Endothelial cell (in vitro differentiated cells): Measurements from ENCODE around the gene DPYD. TPM values are rescaled to one million over a fixed set of nuclear protein-coding genes. Genes with fewer than 3 reads are reported as not detected.

Source experiments
- DNase-seq: peaks from one replicate; pipeline ENCODE4 v3.0.0; 2021; ENCODE audit warnings: low spot score
- H3K27ac Mint-ChIP-seq: one replicate; pipeline ENCODE4 v1.8.0; 2021; ENCODE audit warnings: mixed read lengths, inconsistent platforms; ENCODE audit not compliant: unreplicated experiment
- H3K27me3 Mint-ChIP-seq: one replicate; pipeline ENCODE4 v1.8.0; 2021; ENCODE audit warnings: mild to moderate bottlenecking, moderate library complexity, mixed read lengths, inconsistent platforms; ENCODE audit not compliant: unreplicated experiment
- H3K36me3 Mint-ChIP-seq: one replicate; pipeline ENCODE4 v1.8.0; 2021; ENCODE audit warnings: mild to moderate bottlenecking, low read depth, mixed read lengths, inconsistent platforms; ENCODE audit not compliant: unreplicated experiment
- H3K4me1 Mint-ChIP-seq: one replicate; pipeline ENCODE4 v1.8.0; 2021; ENCODE audit warnings: mild to moderate bottlenecking, mixed read lengths, inconsistent platforms; ENCODE audit not compliant: unreplicated experiment
- H3K4me3 Mint-ChIP-seq: one replicate; pipeline ENCODE4 v1.8.0; 2021; ENCODE audit warnings: mild to moderate bottlenecking, mixed read lengths, inconsistent platforms; ENCODE audit not compliant: unreplicated experiment
- H3K9me3 Mint-ChIP-seq: one replicate; pipeline ENCODE4 v1.8.0; 2021; ENCODE audit warnings: mixed read lengths, inconsistent platforms; ENCODE audit not compliant: unreplicated experiment
- CTCF ChIP-seq: fragments of 200-600 bp; sonication (generic); IDR thresholded peaks from one replicate; pipeline ENCODE4 v1.5.0; 2021; ENCODE audit warnings: antibody characterized with exemption; ENCODE audit not compliant: unreplicated experiment
- total RNA-seq: library from RNA; stranded (reverse); fragmentation: NEBNext Ultra II Directional; extraction: Animal tissue kit (Norgen Biotek cat#: 25700); gene quantifications from one replicate; pipeline ENCODE4 v1.2.1, GENCODE V29; 2021; ENCODE audit not compliant: unreplicated experiment

DPYD gene
- total RNA-seq, 1 donor from 2014 or later = 3.4 TPM

- no peak for TF ChIP-seq CTCF
- Mint-ChIP-seq H3K27ac (no peak overlapping the region), H3K9me3 (no peaks in the 10 kb centered on the region)
Measured at GRCh38 chr1:97603776-97604175, 317.1 kb downstream of the DPYD start.

GRCh38 chr1:97603218-97603617 lies 317.6 kb downstream of the DPYD start:
- Mint-ChIP-seq H3K4me3 (no peak overlapping the region), H3K9me3 (no peaks in the 10 kb centered on the region), H3K27ac (no peak overlapping the region), H3K4me1 (peaks cover 10% of the 10 kb centered on the region), H3K36me3 (no peaks in the 10 kb centered on the region), H3K27me3 (no peaks in the 10 kb centered on the region)
- DNase-seq = no peak
- no peak for TF ChIP-seq CTCF

More at GRCh38 chr1:97603776-97604175, 317.1 kb downstream of the DPYD start:
- no peaks in the 10 kb centered on the region for H3K27me3 Mint-ChIP-seq
- no peaks in the 10 kb centered on the region for H3K36me3 Mint-ChIP-seq
- no peak for DNase-seq
- peaks cover 10% of the 10 kb centered on the region for H3K4me1 Mint-ChIP-seq
- H3K4me3 Mint-ChIP-seq = no peak overlapping the region

DNA sequence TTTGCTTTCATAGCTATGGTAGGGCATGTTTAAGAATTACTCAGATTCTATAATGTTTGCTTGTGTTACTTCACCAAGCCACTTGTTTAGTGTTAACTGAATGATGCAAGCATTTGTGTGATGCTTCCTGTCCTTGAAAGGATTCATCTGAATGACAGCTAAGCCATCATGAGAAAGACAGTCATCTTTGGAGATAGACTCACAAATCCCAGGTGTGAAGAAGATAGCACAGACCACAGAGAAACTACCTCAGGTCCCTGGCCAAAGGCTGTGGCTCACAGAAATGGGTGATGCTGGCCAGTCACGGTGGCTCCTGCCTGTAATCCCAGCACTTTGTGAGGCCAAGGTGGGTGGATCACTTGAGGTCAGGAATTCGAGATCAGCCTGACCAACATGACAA lies 321.4 kb downstream of the DPYD start:
- Mint-ChIP-seq H3K4me1 (peaks cover 2% of the 10 kb centered on the region), H3K27me3 (no peaks in the 10 kb centered on the region), H3K27ac (no peak overlapping the region), H3K9me3 (no peaks in the 10 kb centered on the region), H3K36me3 (no peaks in the 10 kb centered on the region), H3K4me3 (no peak overlapping the region)
- DNase-seq = no peak
- TF ChIP-seq CTCF = no peak

DNA sequence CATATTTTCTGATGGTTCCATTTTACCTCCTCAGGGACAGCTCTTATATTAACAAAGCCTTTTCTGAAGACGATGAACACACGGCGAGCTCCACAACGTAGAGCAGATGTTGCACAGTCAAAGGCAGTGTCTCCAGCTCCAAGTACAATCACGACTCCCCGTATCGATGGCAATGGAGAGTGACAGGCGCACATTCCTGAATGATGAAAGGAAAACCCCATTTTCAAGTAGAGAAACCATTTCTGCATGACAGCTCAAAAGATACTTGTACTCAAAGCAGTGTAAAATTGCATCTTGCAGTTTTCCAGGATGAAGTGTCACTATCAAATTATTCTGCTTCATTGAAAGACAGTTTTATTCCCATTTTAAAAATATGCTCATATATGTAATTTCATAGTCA lies 327.6 kb downstream of the DPYD start:
- Mint-ChIP-seq H3K9me3 (no peaks in the 10 kb centered on the region), H3K36me3 (peaks cover 5% of the 10 kb centered on the region), H3K4me3 (no peak overlapping the region), H3K4me1 (peaks cover 7% of the 10 kb centered on the region), H3K27ac (no peak overlapping the region), H3K27me3 (no peaks in the 10 kb centered on the region)
- no peak for TF ChIP-seq CTCF
- no peak for DNase-seq

- TF ChIP-seq CTCF = no peak
- no peak for DNase-seq
- no peak overlapping the region for H3K27ac Mint-ChIP-seq
- peaks cover 7% of the 10 kb centered on the region for H3K4me1 Mint-ChIP-seq
- peaks cover 5% of the 10 kb centered on the region for H3K36me3 Mint-ChIP-seq
- no peaks in the 10 kb centered on the region for H3K9me3 Mint-ChIP-seq
- H3K4me3 Mint-ChIP-seq = no peak overlapping the region
- peaks cover 1% of the 10 kb centered on the region for H3K27me3 Mint-ChIP-seq
Measured at GRCh38 chr1:97588772-97589171, 332.1 kb downstream of the DPYD start.
